ENCODE results near the gene EFCAB9. TPM values are rescaled to one million over a fixed set of nuclear protein-coding genes. Genes with fewer than 3 reads are reported as not detected.
"Not testable (repeated sequence)": the region's sequence is repeated elsewhere in the genome, so short reads cannot be mapped to it uniquely, and the experiment has no call there.

EFCAB9 gene
- total RNA-seq, 1 experiment from 2014 or later = not detected

DNA sequence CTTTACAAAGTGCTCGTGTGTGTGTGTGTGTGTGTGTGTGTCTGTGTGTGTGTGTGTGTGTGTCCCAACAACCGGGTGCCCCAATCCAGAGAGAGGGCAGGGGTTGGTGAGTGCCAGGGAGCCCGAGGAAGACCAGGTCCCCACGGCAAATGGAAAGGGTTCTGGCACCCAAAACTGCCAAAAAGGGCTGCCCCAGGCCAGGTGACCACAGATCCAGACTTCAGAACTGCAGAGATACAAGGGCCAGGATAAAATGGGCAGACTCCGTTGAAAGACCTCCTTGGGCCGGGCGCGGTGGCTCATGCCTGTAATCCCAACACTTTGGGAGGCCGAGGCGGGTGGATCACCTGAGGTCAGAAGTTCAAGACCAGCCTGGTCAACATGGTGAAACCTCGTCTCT, 44.5 kb upstream of the EFCAB9 start:
- H2AFZ ChIP-seq (ENCODE audit: low read depth, low read length, poor library complexity, severe bottlenecking); CTCF ChIA-PET; H3K79me2 ChIP-seq (ENCODE audit: insufficient read depth, low read length); RAD21 ChIA-PET (ENCODE audit: low non-redundant PET in 1 of 2, low total read pairs in 2 of 2, uncharacterized antibody in 2 of 2, unreplicated experiment in 2 of 2); H4K20me1 ChIP-seq (ENCODE audit: insufficient read depth); H3K9ac ChIP-seq (ENCODE audit: low read length); H3K27me3 ChIP-seq (ENCODE audit: insufficient read depth, low read length); H3K4me3 ChIP-seq (replicated peaks in 1 of 2; ENCODE audit: low read depth in 1 of 2, low read length in 2 of 2); BruUV-seq (replicated peaks); ATAC-seq; intact Hi-C loops (cut with micrococcal nuclease); H3K4me2 ChIP-seq (ENCODE audit: low read length); H3K36me3 ChIP-seq (ENCODE audit: control insufficient read depth in 1 of 2, insufficient read depth in 2 of 2, low read length in 2 of 2); H3K9me2 ChIP-seq (ENCODE audit: insufficient read depth); DNase-seq (ENCODE audit: low read depth, low spot score); POLR2A ChIA-PET; H3K27ac ChIP-seq (ENCODE audit: low read depth, low read length); H3K9me3 ChIP-seq (ENCODE audit: control insufficient read depth in 1 of 2, insufficient read depth in 1 of 2, low read depth in 1 of 2, low read length in 2 of 2); H3K4me1 ChIP-seq (ENCODE audit: control insufficient read depth in 1 of 2, insufficient read depth in 2 of 2, low read length in 2 of 2): not testable (repeated sequence)

DNA sequence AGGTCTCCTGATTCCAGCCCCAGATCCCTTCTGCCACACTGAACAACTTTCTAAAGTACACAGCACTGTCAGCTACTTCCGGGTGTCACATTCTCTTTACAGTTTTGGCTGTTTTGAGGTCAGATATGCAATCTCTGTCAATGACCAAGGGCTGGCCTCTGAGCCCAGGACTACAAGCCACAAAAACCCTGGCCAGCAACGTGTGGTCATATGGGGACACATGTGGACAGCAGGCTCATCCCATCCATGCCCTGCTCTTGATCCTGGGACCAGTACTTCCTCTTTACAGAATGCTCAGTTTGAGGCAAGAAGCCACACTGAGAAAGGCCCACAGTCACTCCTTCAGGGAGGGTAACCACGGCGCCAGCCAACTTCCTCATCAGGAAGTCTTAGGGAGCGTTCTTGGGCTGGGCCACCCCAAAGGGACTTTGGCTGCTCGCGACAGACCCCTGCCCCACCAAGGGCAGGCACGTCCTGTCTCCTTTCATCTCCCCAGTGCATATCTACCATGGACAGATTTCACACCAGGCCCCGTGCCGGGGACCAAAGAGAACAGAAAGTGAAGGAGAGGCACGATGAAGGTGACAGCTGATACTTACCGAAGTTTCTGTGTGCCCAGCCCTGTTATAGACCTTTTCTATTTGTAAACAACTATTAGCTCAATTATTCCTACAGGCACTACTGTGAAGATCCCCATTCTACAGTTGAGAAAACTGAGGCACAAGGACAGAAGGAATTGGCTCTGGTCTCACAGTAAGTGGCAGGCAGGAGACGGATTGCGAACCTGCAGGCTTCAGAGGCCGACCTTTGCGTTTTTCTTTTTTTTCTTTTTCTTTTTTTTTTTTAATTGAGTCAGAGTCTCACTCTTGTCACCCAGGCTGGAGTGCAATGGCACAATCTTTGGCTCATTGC, 43.2 kb upstream of the EFCAB9 start:
- no TSS peak for BruUV-seq (replicated peaks)
- no peak overlapping the region for H3K9ac ChIP-seq (ENCODE audit: low read length)
- intact Hi-C loops (cut with micrococcal nuclease) = no loop called here
- H3K79me2 ChIP-seq (ENCODE audit: insufficient read depth, low read length) = no peaks in the 10 kb centered on the region
- no peaks in the 10 kb centered on the region for H3K9me3 ChIP-seq (ENCODE audit: control insufficient read depth in 1 of 2, insufficient read depth in 1 of 2, low read depth in 1 of 2, low read length in 2 of 2)
- POLR2A ChIA-PET = no interaction called here
- TF ChIP-seq EGR1 (IDR thresholded peaks at IDR 0.05; ENCODE audit: low read depth) (no peak), YY1 (IDR thresholded peaks at IDR 0.05; ENCODE audit: extremely low read depth, insufficient replicate concordance, low read depth, low read length) (no peak), POLR2A (IDR thresholded peaks at IDR 0.05; ENCODE audit: borderline replicate concordance, extremely low read depth, insufficient read depth, insufficient read length) (no peak), CBX3 (IDR thresholded peaks at IDR 0.05; ENCODE audit: low read depth) (no peak), SIN3A (IDR thresholded peaks at IDR 0.05; ENCODE audit: low read depth) (no peak), TCF7L2 (IDR thresholded peaks at IDR 0.05; ENCODE audit: borderline replicate concordance, extremely low read depth, insufficient read depth, insufficient read length) (no peak), JUND (IDR thresholded peaks at IDR 0.05) (no peak), EZH2 (IDR thresholded peaks at IDR 0.05) (no peak), ZNF274 (IDR thresholded peaks at IDR 0.05; ENCODE audit: low read depth, low read length) (no peak)
- TF ChIP-seq, protein P1, sequence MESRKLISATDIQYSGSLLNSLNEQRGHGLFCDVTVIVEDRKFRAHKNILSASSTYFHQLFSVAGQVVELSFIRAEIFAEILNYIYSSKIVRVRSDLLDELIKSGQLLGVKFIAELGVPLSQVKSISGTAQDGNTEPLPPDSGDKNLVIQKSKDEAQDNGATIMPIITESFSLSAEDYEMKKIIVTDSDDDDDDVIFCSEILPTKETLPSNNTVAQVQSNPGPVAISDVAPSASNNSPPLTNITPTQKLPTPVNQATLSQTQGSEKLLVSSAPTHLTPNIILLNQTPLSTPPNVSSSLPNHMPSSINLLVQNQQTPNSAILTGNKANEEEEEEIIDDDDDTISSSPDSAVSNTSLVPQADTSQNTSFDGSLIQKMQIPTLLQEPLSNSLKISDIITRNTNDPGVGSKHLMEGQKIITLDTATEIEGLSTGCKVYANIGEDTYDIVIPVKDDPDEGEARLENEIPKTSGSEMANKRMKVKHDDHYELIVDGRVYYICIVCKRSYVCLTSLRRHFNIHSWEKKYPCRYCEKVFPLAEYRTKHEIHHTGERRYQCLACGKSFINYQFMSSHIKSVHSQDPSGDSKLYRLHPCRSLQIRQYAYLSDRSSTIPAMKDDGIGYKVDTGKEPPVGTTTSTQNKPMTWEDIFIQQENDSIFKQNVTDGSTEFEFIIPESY (IDR thresholded peaks at IDR 0.05; ENCODE audit: extremely low read depth, insufficient replicate concordance, low read length) = no peak
- TF ChIP-seq, protein P2, sequence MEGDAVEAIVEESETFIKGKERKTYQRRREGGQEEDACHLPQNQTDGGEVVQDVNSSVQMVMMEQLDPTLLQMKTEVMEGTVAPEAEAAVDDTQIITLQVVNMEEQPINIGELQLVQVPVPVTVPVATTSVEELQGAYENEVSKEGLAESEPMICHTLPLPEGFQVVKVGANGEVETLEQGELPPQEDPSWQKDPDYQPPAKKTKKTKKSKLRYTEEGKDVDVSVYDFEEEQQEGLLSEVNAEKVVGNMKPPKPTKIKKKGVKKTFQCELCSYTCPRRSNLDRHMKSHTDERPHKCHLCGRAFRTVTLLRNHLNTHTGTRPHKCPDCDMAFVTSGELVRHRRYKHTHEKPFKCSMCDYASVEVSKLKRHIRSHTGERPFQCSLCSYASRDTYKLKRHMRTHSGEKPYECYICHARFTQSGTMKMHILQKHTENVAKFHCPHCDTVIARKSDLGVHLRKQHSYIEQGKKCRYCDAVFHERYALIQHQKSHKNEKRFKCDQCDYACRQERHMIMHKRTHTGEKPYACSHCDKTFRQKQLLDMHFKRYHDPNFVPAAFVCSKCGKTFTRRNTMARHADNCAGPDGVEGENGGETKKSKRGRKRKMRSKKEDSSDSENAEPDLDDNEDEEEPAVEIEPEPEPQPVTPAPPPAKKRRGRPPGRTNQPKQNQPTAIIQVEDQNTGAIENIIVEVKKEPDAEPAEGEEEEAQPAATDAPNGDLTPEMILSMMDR (IDR thresholded peaks at IDR 0.05 in 2 of 3, conservative IDR thresholded peaks at IDR 0.05 in 1 of 3; ENCODE audit: borderline replicate concordance in 1 of 3, insufficient read depth in 1 of 3, low read depth in 2 of 3, low read length in 2 of 3) = no peak
- H3K4me2 ChIP-seq (ENCODE audit: low read length) = no peak overlapping the region
- no peaks in the 10 kb centered on the region for H4K20me1 ChIP-seq (ENCODE audit: insufficient read depth)
- CTCF ChIA-PET = interaction anchor here (0.7 kb wide), 1 partner anchor 14 kb away, joined by 3 read pairs; no protein-coding TSS in a partner anchor
- DNase-seq (ENCODE audit: low read depth, low spot score) = no peak
- H3K27ac ChIP-seq (ENCODE audit: low read depth, low read length) = no peak overlapping the region
- no peaks in the 10 kb centered on the region for H3K27me3 ChIP-seq (ENCODE audit: insufficient read depth, low read length)
- H3K9me2 ChIP-seq (ENCODE audit: insufficient read depth) = no peaks in the 10 kb centered on the region
- no peaks in the 10 kb centered on the region for H3K36me3 ChIP-seq (ENCODE audit: control insufficient read depth in 1 of 2, insufficient read depth in 2 of 2, low read length in 2 of 2)
- H3K4me3 ChIP-seq (replicated peaks in 1 of 2; ENCODE audit: low read depth in 1 of 2, low read length in 2 of 2) = no peak overlapping the region
- H3K4me1 ChIP-seq (ENCODE audit: control insufficient read depth in 1 of 2, insufficient read depth in 2 of 2, low read length in 2 of 2) = no peaks in the 10 kb centered on the region
- no peak for ATAC-seq
- RAD21 ChIA-PET (ENCODE audit: low non-redundant PET in 1 of 2, low total read pairs in 2 of 2, uncharacterized antibody in 2 of 2, unreplicated experiment in 2 of 2) = no interaction called here
- H2AFZ ChIP-seq (ENCODE audit: low read depth, low read length, poor library complexity, severe bottlenecking) = no peak overlapping the region
